Measurements from ENCODE around the gene STARD7.

- TF ChIP-seq POLR2A (IDR thresholded peaks at IDR 0.05; ENCODE audit: low read depth, low read length) = no peak
- TF ChIP-seq POLR2AphosphoS5 (IDR thresholded peaks at IDR 0.05; ENCODE audit: low read depth, low read length) = no peak
- TF ChIP-seq TAF1 (IDR thresholded peaks at IDR 0.05; ENCODE audit: low read depth, low read length) = no peak
- no peak for TF ChIP-seq SPI1 (IDR thresholded peaks at IDR 0.05; ENCODE audit: low read depth, low read length)
- no peak for TF ChIP-seq PAX5 (IDR thresholded peaks at IDR 0.05; ENCODE audit: insufficient read depth, low read length, severe bottlenecking)
Measured at GRCh38 chr2:96240341-96241038, 31.9 kb upstream of the STARD7 start.

Measured in GM12891 (cell line).